VCaP (cell line): ENCODE results near the gene NMNAT2.

Source experiments
- H3K27ac ChIP-seq: fragments of 450-650 bp; 2 replicates; pipeline ENCODE4 v1.5.1; 2017
- TF ChIP-seq, protein P1 (sequence below): fragments of 450-650 bp; conservative IDR thresholded peaks from 2 replicates; pipeline ENCODE4 v1.5.1; 2017; ENCODE audit warnings: mild to moderate bottlenecking, moderate library complexity

Gene NMNAT2

DNA sequence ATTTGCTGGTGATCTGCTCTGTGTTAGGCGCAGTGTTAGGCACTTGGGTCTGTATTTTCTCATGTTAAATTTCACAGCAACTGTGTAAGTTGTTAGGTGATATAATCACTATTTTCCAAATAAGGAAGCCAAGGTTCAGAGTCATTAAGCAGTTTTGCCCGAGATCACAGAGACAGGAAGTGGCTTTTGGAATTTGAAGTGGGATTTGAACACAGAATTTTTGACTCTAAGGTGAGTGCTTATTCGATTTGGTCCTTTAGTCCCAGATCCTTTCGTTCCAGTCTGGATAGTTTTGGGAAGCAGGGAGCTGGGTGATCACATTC lies 114.9 kb downstream of the NMNAT2 start:
- TF ChIP-seq, protein P1, sequence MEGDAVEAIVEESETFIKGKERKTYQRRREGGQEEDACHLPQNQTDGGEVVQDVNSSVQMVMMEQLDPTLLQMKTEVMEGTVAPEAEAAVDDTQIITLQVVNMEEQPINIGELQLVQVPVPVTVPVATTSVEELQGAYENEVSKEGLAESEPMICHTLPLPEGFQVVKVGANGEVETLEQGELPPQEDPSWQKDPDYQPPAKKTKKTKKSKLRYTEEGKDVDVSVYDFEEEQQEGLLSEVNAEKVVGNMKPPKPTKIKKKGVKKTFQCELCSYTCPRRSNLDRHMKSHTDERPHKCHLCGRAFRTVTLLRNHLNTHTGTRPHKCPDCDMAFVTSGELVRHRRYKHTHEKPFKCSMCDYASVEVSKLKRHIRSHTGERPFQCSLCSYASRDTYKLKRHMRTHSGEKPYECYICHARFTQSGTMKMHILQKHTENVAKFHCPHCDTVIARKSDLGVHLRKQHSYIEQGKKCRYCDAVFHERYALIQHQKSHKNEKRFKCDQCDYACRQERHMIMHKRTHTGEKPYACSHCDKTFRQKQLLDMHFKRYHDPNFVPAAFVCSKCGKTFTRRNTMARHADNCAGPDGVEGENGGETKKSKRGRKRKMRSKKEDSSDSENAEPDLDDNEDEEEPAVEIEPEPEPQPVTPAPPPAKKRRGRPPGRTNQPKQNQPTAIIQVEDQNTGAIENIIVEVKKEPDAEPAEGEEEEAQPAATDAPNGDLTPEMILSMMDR = no peak
- H3K27ac ChIP-seq = no peak overlapping the region

DNA sequence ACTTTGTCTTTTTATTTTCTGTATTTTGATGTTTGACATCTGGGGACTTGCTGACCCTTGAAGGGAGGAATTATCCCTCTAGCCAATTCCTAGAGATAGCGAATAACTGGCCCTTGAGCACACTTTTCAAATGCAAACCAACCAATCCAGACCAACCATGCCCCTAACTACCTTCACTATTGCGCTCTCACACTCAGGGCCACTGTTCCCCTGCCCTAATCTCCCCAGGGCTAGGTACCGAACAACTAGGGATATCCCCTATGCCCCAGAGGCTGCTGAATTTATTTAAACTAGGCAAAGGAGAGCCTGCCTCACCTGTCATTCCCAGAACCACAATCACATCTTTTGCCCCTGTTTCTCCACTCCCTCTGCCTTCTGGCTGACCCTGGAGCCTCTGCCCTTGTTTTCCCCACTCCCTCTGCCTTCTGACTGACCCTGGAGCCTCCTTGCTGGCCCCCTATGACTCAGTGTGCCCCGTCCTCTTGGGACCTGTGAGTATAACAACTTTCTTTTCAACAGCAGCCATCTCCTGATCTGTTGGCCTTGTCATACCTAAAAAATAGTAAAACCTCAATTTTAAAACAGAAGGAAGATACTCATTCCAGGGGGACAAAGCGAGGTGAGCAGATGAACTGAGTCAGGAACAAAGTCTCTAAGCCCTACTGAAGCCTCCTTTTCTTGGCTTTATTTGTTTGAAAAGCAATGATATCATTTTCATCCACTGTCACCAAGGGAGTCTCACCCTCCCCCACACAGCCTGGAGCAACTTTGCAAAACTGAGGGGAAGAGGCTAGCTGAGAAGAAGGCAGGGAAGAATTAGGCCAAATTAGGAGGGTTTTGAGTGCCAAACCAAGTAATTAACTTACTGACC lies 115.5 kb downstream of the NMNAT2 start:
- TF ChIP-seq, protein P1 = no peak
- no peak overlapping the region for H3K27ac ChIP-seq

DNA sequence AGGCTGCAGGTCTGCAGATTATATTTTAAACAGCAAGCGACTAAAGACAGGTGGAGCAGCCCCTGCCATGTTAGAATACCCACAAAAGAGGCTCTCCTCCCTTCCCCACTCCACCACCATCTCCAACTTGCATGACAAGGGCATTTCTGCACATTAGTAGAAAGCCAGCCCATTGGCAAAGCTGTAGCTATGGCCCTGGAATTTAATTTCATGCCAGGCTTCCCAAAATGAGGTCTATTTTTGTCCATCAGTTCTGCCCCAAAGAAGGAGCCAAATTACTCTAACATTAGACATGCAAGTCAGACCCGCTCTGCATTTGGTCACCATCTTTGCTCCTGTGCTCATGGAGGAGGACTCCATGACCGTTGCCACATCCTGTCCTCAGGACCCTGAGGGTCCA lies 116.9 kb downstream of the NMNAT2 start:
- TF ChIP-seq, protein P1 = no peak
- no peak overlapping the region for H3K27ac ChIP-seq

DNA sequence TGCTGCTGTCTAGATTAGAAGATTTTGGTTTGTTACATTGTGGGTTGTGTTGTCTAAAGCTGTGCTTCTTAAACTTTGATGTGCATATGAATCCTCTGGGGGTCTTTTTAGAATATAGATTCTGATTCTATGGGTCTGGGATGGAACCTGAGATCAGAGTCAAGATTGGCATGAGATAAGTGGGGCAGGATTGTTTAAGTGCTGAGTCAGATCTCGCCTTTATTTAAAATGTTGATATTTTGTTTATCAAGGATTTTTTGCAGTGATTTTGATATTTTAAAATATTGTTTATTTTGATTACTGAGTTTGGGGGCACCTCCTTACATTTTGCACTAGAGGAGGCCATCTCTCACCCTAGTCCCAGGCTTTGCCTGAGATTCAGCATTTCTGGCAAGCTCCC lies 117.4 kb downstream of the NMNAT2 start:
- TF ChIP-seq, protein P1 = no peak
- no peak overlapping the region for H3K27ac ChIP-seq

GRCh38 chr1:183300395-183300794 lies 117.8 kb downstream of the NMNAT2 start:
- TF ChIP-seq, protein P1 = no peak
- H3K27ac ChIP-seq = no peak overlapping the region

- H3K27ac ChIP-seq = no peak overlapping the region
- TF ChIP-seq, protein P1 = no peak
Observed at GRCh38 chr1:183296782-183297181, 121.4 kb downstream of the NMNAT2 start.

- TF ChIP-seq, protein P1 = no peak
- H3K27ac ChIP-seq = no peak overlapping the region
Observed at GRCh38 chr1:183295521-183295920, 122.7 kb downstream of the NMNAT2 start.
